HG02973 (cell line): ENCODE results near the gene TMTC2.

Experiments
- ATAC-seq: cut with Tn5 transposase; IDR thresholded peaks from one replicate; pipeline ENCODE4 v1.9.1; 2021; ENCODE audit warnings: moderate library complexity; ENCODE audit not compliant: unreplicated experiment

Gene TMTC2

DNA sequence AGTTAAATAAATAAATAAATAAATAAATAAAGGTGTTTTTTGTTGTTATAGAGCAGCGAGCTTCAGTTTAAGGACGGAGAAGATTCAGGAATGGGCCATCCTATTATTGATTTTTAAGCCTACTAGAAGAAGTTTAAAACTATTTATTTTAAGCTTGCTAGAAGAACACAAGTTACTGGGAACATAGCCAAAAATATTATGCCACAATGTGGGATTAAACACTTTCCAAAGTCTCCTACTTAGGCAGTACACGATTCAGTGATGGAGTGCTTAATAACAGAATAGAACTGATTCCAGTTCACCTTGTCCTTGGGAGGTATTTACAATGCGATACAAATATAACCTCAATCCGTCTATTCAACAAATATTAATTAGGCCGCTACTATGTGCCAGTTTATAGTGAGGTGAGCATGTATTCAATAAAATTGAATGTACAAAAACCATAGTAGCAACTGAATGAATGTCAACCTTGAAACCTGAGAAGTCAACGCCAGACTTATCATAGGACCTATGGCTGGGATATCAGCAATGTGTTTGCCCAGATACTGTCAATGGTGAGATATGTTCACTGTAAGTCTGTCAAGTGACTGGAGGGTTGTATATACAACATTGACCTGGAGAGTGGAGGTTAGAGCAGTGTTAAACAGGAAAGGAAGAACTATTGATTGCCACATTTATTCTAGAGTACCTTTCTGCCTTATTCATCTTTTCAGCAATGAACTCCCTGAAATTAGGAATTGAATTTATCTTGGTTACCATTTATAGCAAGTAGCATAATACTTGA is 486.4 kb downstream of the TMTC2 start:
- no peak for ATAC-seq

DNA sequence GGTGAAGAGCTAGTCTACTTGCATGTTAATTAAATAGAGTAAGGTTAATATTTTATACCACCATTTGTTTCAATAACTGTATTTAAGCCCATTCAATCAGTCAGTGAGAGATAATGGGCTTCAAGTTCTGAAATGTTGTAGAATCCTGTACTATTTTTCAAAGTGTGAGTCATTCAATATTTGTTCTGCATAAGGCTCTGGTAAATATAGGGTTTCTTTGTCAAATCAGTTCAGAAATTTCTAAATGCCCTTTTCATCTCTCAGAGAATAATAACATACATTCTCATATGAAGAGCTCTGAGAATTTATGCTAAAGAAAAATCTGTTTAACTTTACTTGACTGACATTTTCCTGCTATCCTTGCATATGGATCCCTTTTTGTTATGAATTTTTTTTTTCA is 493.3 kb downstream of the TMTC2 start:
- ATAC-seq = no peak

DNA sequence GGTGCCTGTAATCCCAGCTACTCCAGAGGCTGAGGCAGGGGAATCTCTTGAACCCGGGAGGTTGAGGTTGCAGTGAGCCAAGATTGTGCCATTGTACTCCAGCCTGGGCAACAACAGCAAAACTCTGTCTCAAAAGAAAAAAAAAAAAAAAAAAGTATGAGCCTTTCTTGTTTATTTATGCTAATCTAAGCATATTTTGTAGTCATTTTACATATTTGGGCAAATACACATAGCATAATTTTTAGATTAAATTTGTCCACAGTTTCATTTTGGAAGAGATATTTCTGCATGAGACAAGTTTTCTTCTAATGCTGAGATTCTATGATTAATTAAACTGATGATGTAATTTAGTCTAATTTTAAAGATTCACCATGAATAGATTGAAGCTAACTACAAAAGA is 494.4 kb downstream of the TMTC2 start:
- ATAC-seq = no peak

DNA sequence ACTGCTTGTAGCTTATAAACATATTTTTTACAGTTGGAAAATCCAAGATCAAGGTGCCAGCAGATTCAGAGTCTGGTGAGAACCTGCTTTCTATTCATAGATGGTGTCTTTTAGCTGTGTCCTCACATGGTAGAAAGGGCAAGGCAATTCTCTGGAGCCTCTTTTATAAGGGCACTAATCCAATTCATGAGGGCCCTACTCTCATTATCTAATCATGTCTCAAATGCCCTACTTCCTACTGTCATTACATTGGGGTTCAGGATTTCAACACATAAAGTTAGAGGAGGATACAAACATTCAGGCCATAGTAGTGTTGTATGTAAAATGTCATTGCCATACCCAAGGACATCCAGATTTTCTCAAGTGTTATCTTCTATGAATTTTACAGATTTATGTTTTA is 496.4 kb downstream of the TMTC2 start:
- no peak for ATAC-seq
